B cell (primary cell): ENCODE data around the gene NOS1AP. TPM values are rescaled to one million over a fixed set of nuclear protein-coding genes. Genes with fewer than 3 reads are reported as not detected.

Experiments used
- ATAC-seq: fragments of 200-7000 bp; cut with Tn5 transposase; one replicate; pipeline ENCODE4 v1.10.0; 2021; ENCODE audit warnings: low read depth, mild to moderate bottlenecking, moderate number of reproducible peaks, moderate library complexity
- CTCF ChIA-PET: fragments of 350-600 bp; sonication (Branson Sonifier 250); formaldehyde crosslinking; loops from one replicate; lab custom pipeline; 2021; ENCODE audit warnings: antibody characterized with exemption, inconsistent platforms; lab: Charles Lee
- POLR2A ChIA-PET: fragments of 350-600 bp; sonication (Branson Sonifier 250); formaldehyde crosslinking; loops from one replicate; lab custom pipeline; 2021; ENCODE audit warnings: antibody characterized with exemption; lab: Charles Lee
- DNase-seq: peaks from one replicate; pipeline ENCODE4 v3.0.0; 2013
- H2AFZ ChIP-seq: 2 replicates; pipeline ENCODE4 v1.6.1; 2012; ENCODE audit warnings: mild to moderate bottlenecking, low read depth, low read length; ENCODE audit not compliant: insufficient read depth, poor library complexity, severe bottlenecking
- H3K27ac ChIP-seq, 2 donors: 1 replicate in 1 of 2; 2 replicates in 1 of 2; pipeline ENCODE4 v1.5.1; 2012 to 2013; ENCODE audit warnings: low read length in 2 of 2, mild to moderate bottlenecking in 2 of 2, moderate library complexity in 1 of 2
- H3K27me3 ChIP-seq, 4 experiments: fragments of 200-600 bp in 1 of 4; sonication (generic) in 1 of 4; replicated peaks in 1 of 4; 1 replicate in 2 of 4; 2 replicates in 2 of 4; pipeline versions ENCODE4 v1.6.1 to v1.7.0; 2013 to 2016; ENCODE audit warnings: low read length in 3 of 4, mild to moderate bottlenecking in 2 of 4, mixed read lengths in 1 of 4, moderate library complexity in 1 of 4; ENCODE audit not compliant: insufficient read depth in 4 of 4, control insufficient read depth in 3 of 4; ENCODE audit errors: control extremely low read depth in 1 of 4
- H3K36me3 ChIP-seq, 2 experiments: replicated peaks in 1 of 2; 1 replicate in 1 of 2; 2 replicates in 1 of 2; pipeline versions ENCODE4 v1.6.1 to v1.7.1; 2013; ENCODE audit warnings: low read length in 1 of 2; ENCODE audit not compliant: insufficient read depth in 2 of 2, control insufficient read depth in 1 of 2; ENCODE audit errors: control extremely low read depth in 1 of 2, extremely low read depth in 1 of 2
- H3K4me1 ChIP-seq, 2 donors: fragments of 200-600 bp in 1 of 2; sonication (generic) in 1 of 2; 1 replicate in 1 of 2; 2 replicates in 1 of 2; pipeline versions ENCODE4 v1.5.1 to v1.6.1; 2013 to 2017; ENCODE audit warnings: low read length in 2 of 2; ENCODE audit not compliant: control insufficient read depth in 2 of 2, insufficient read depth in 2 of 2
- H3K4me2 ChIP-seq: replicated peaks from 2 replicates; pipeline ENCODE3; 2012; ENCODE audit warnings: mild to moderate bottlenecking, low read depth, low read length; ENCODE audit not compliant: poor library complexity, severe bottlenecking
- H3K4me3 ChIP-seq, 5 experiments: fragments of 200-600 bp in 1 of 5; sonication (generic) in 1 of 5; 1 replicate in 3 of 5; 2 replicates in 2 of 5; pipeline versions ENCODE4 v1.5.1 to v1.7.0; 2011 to 2016; ENCODE audit warnings: low read length in 4 of 5, mild to moderate bottlenecking in 4 of 5, low read depth in 2 of 5, control low read depth in 1 of 5, moderate library complexity in 1 of 5; ENCODE audit not compliant: insufficient read depth in 1 of 5; ENCODE audit errors: control extremely low read depth in 1 of 5, extremely low read depth in 1 of 5
- H3K79me2 ChIP-seq: fragments of 200-600 bp; sonication (generic); one replicate; pipeline ENCODE4 v1.6.0; 2016; ENCODE audit warnings: low read length; ENCODE audit not compliant: control insufficient read depth, insufficient read depth
- H3K9ac ChIP-seq: fragments of 200-600 bp; sonication (generic); 2 replicates; pipeline ENCODE4 v1.6.1; 2017; ENCODE audit warnings: mild to moderate bottlenecking, low read length, moderate library complexity
- H3K9me3 ChIP-seq, 3 donors: one replicate each; pipeline versions ENCODE4 v1.6.1 to v1.7.1; 2013; ENCODE audit warnings: low read length in 2 of 3; ENCODE audit not compliant: control insufficient read depth in 2 of 3, insufficient read depth in 1 of 3; ENCODE audit errors: control extremely low read depth in 1 of 3
- H4K20me1 ChIP-seq: 2 replicates; pipeline ENCODE4 v1.6.0; 2012; ENCODE audit warnings: mild to moderate bottlenecking, low read length; ENCODE audit not compliant: insufficient read depth, control insufficient read depth, poor library complexity, severe bottlenecking
- H3K27ac Mint-ChIP-seq: one replicate; pipeline ENCODE4 v1.8.0; 2021; ENCODE audit warnings: mixed read lengths
- H3K27me3 Mint-ChIP-seq: one replicate; pipeline ENCODE4 v1.8.0; 2021; ENCODE audit warnings: mixed read lengths
- H3K4me1 Mint-ChIP-seq: one replicate; pipeline ENCODE4 v1.8.0; 2021; ENCODE audit warnings: mixed read lengths
- H3K4me3 Mint-ChIP-seq: one replicate; pipeline ENCODE4 v1.8.0; 2021; ENCODE audit warnings: mixed read lengths
- H3K9me3 Mint-ChIP-seq: one replicate; pipeline ENCODE4 v1.8.0; 2022; ENCODE audit warnings: mixed read lengths; ENCODE audit not compliant: insufficient read depth
- EZH2 ChIP-seq: IDR thresholded peaks from 2 replicates; pipeline ENCODE4 v1.6.1; 2012; ENCODE audit warnings: borderline replicate concordance, low read depth, mild to moderate bottlenecking, moderate library complexity, low read length; ENCODE audit not compliant: insufficient read depth, poor library complexity, severe bottlenecking
- WGBS: methylation state at CpG from one replicate; pipeline ENCODE4 v1.1.5; 2013; ENCODE audit warnings: missing lambda C conversion rate; ENCODE audit not compliant: insufficient coverage; 5-methylcytosine and 5-hydroxymethylcytosine counted together
- intact Hi-C: fragments of 100-400 bp; cut with micrococcal nuclease; formaldehyde crosslinking; loops from one replicate; pipeline ENCODE4 v1.10.0; 2022
- polyA plus RNA-seq: library from polyadenylated mRNA; depleted of rRNA; stranded (reverse); fragments of >200 nt; gene quantifications from 2 replicates; pipeline ENCODE4 v1.2.3, GENCODE V29; 2012
- total RNA-seq, 2 donors: library from RNA; stranded (reverse); fragments of 120-200 nt in 1 of 2; gene quantifications; 1 replicate in 1 of 2; 2 replicates in 1 of 2; pipeline versions ENCODE4 v1.2.3 to v1.2.4, GENCODE V29; 2013 to 2022
- TF ChIP-seq, protein P1 (sequence below): fragments of 200-600 bp; IDR thresholded peaks from one replicate; pipeline ENCODE4 v1.8.0; 2022; ENCODE audit warnings: antibody characterized with exemption, mild to moderate bottlenecking

Gene NOS1AP
- total and polyA plus RNA-seq, 2 donors (not counting 1 experiment from before 2014, with no cell fraction given), result 0.32 TPM; not detected in 1

DNA sequence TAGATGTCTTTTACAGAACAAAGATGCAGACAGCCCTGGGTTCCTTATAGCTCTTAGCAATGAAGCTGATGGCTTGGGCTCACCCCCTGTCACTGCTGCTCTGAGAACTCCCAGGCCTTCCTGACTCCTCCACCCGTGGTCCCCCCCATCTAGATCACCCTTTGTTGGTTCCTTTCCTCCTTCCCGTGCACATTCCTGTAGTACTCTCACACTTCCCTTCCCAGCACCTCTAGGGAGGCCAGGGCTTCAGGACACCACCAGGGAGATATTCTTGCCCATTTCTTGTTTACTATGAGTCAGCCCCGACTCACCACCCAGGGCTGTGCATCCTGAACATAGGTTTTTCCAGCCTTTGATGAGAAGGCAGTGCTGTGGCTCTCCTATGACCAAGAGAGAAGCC is 14.4 kb upstream of the NOS1AP start:
- no peaks in the 10 kb centered on the region for H3K79me2 ChIP-seq
- ATAC-seq (no peak), DNase-seq (no peak)
- TF ChIP-seq, protein P1, sequence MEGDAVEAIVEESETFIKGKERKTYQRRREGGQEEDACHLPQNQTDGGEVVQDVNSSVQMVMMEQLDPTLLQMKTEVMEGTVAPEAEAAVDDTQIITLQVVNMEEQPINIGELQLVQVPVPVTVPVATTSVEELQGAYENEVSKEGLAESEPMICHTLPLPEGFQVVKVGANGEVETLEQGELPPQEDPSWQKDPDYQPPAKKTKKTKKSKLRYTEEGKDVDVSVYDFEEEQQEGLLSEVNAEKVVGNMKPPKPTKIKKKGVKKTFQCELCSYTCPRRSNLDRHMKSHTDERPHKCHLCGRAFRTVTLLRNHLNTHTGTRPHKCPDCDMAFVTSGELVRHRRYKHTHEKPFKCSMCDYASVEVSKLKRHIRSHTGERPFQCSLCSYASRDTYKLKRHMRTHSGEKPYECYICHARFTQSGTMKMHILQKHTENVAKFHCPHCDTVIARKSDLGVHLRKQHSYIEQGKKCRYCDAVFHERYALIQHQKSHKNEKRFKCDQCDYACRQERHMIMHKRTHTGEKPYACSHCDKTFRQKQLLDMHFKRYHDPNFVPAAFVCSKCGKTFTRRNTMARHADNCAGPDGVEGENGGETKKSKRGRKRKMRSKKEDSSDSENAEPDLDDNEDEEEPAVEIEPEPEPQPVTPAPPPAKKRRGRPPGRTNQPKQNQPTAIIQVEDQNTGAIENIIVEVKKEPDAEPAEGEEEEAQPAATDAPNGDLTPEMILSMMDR, result no peak
- no peak for TF ChIP-seq EZH2
- H3K27me3 Mint-ChIP-seq, result peaks cover 28% of the 10 kb centered on the region
- no peak overlapping the region for H3K9ac ChIP-seq
- intact Hi-C loops, result loop anchor here (5.0 kb wide), 2 partner anchors 747 to 792 kb away; no protein-coding TSS in a partner anchor
- no peaks in the 10 kb centered on the region for H3K4me1 ChIP-seq
- H3K27ac Mint-ChIP-seq, result no peak overlapping the region
- H3K36me3 ChIP-seq, result no peaks in the 10 kb centered on the region
- 79% methylated on average over 2 of the region's 3 CpGs for WGBS
- CTCF ChIA-PET, result interaction anchor here (1.1 kb wide), 1 partner anchor 1260 kb away, joined by 3 read pairs; no protein-coding TSS in a partner anchor
- no peaks in the 10 kb centered on the region for H3K9me3 Mint-ChIP-seq
- no peak overlapping the region for H3K27ac ChIP-seq
- H4K20me1 ChIP-seq, result no peaks in the 10 kb centered on the region
- peaks cover 0 to 6% (median 4%) of the 10 kb centered on the region in 4 experiments for H3K27me3 ChIP-seq
- no peak overlapping the region for H3K4me3 ChIP-seq
- H3K9me3 ChIP-seq, result no peaks in the 10 kb centered on the region
- no peak overlapping the region for H3K4me3 Mint-ChIP-seq
- POLR2A ChIA-PET, result no interaction called here
- no peak overlapping the region for H2AFZ ChIP-seq
- no peak overlapping the region for H3K4me2 ChIP-seq
- H3K4me1 Mint-ChIP-seq, result no peaks in the 10 kb centered on the region

DNA sequence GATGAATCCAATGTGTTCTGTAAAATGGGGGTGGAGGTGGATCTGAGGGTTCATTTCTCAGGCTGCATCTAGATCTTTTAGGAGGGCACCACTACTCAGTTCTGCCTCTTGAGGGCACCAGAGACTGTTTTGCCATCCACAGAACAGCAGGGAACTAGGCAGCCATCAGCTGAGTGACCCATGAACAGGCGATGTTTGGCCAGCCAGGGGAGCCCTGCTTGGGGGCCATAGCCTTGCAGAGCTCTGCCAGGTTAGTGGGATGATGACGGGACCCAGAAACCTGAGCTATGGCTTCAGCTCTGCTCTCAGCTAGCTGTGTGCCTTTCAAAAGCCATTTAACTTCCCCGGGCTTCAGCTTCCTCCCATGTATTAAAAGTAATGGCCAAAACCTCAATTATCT is 13.4 kb upstream of the NOS1AP start:
- H3K27me3 Mint-ChIP-seq, result peaks cover 33% of the 10 kb centered on the region
- POLR2A ChIA-PET, result no interaction called here
- CTCF ChIA-PET, result interaction anchor here (0.8 to 1.4 kb wide), 10 partner anchors 30 to 1259 kb away, joined by 3 to 6 read pairs (median 4); no protein-coding TSS in a partner anchor
- DNase-seq (peak; percentile 48), ATAC-seq (peak; percentile 43)
- Histone ChIP-seq H3K27ac (no peak overlapping the region), H3K4me3 (no peak overlapping the region), H3K79me2 (no peaks in the 10 kb centered on the region), H3K36me3 (no peaks in the 10 kb centered on the region), H3K4me1 (no peaks in the 10 kb centered on the region), H3K27me3 (peaks cover 0 to 11% (median 4%) of the 10 kb centered on the region in 4 experiments), H3K9me3 (no peaks in the 10 kb centered on the region), H3K9ac (no peak overlapping the region), H4K20me1 (no peaks in the 10 kb centered on the region), H2AFZ (no peak overlapping the region), H3K4me2 (no peak overlapping the region)
- H3K27ac Mint-ChIP-seq, result no peak overlapping the region
- TF ChIP-seq, protein P1, result peak; percentile 64
- no peak for TF ChIP-seq EZH2
- intact Hi-C loops, result loop anchor here (1.0 to 5.0 kb wide), 4 partner anchors 336 to 791 kb away; no protein-coding TSS in a partner anchor
- WGBS, result 21% methylated on average over 3 of the region's 3 CpGs
- H3K4me1 Mint-ChIP-seq, result no peaks in the 10 kb centered on the region
- H3K9me3 Mint-ChIP-seq, result no peaks in the 10 kb centered on the region
- no peak overlapping the region for H3K4me3 Mint-ChIP-seq
